GM18498 (cell line): ENCODE results near the gene CCDC93.
"Not testable (repeated sequence)": the region's sequence is repeated elsewhere in the genome, so short reads cannot be mapped to it uniquely, and the experiment has no call there.

Experiments used
- ATAC-seq: cut with Tn5 transposase; IDR thresholded peaks from one replicate; pipeline ENCODE4 v1.9.1; 2021; ENCODE audit warnings: mild to moderate bottlenecking, moderate library complexity; ENCODE audit not compliant: unreplicated experiment

Gene CCDC93

GRCh38 chr2:118047380-118047826 is 33.5 kb upstream of the CCDC93 start:
- ATAC-seq: no peak

DNA sequence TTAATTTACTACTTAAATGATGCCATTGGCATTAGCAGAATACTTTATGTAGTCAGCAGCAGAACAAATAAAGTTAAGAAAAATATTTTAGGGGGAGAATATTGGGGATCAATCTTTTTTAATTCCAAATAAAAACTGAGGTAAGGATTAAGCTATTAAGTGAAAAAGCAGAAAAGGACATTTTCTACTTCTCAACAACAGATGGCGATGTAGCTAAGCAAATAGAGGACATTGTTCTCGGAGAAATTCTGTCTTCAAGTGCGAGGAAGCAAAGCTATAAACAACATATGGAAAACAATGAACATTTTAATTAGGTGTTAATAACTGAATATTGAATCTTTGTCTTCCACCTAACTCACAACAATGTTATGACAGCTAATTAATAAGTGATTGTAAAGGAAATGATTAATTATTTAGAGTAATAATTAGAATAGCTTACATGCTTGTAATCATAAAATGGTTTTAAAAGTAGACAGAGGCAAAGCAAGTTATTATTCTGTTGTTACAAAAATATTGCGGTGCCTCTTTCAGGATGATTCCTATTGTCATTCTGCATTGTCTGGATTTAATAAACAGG is 32.9 kb upstream of the CCDC93 start:
- no peak for ATAC-seq

GRCh38 chr2:118045286-118045685 is 31.4 kb upstream of the CCDC93 start:
- ATAC-seq: no peak

- no peak for ATAC-seq
Observed at GRCh38 chr2:118044854-118045253, 31.0 kb upstream of the CCDC93 start.

- no peak for ATAC-seq
Observed at GRCh38 chr2:118044103-118044716, 30.3 kb upstream of the CCDC93 start.

DNA sequence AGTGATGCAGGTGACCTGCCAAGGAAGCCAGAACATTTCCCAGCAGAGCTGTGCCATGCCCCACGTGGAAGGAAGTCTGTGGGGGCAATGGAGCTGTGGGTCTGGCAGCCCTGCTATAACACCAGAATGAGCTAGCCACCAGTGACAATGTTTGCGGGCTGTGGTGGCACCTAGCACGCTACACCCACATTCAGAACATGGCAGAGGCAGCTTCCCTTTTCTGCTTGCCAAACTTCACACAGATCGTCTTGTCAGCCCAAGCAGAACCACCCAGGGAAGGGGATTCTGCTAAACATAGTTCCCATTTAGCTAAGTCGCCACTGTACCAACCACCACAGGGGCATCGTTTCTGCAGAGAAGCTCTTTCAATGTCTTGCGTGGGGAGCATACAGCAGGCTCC is 27.0 kb upstream of the CCDC93 start:
- ATAC-seq: no peak

GRCh38 chr2:118032169-118033013 is 18.5 kb upstream of the CCDC93 start:
- ATAC-seq: peak; percentile 89

DNA sequence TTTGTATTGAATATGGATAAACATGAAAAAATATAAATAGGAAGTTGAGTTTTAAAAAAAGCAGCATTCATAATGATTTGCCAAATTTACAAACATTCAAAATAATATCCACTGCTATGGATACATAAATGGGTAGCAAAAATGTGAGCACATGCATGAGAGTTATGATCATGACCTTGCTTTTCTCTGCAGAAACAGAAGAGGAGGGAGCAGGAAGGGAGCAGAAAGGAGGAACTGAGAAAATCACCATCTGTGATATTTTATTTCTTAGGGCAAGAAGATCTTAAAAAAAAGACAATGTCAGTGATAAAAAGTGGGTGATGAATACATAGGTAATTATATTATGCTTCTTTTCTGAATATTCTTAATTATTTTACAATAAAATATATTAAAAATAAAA is 17.7 kb upstream of the CCDC93 start:
- no peak for ATAC-seq

GRCh38 chr2:118029025-118029424 is 15.2 kb upstream of the CCDC93 start:
- ATAC-seq: no peak

DNA sequence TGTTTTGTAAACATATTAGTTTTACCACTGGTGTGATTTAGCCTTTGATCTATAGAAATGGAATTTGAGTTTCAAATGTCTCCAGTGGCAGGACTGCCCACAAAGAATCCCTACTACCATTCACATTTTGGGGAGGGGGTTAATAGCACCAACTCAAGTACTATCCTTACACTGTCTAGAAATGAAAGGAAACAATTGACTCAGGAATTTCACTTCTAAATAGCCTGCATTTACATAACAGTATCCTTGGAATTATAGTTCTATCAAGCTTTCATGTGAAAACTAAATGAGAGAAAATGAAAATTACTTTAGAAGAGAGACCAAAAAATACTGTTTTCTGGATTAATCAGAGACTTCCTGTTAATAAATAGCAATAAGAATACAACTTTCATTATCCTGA is 7.5 kb upstream of the CCDC93 start:
- no peak for ATAC-seq

DNA sequence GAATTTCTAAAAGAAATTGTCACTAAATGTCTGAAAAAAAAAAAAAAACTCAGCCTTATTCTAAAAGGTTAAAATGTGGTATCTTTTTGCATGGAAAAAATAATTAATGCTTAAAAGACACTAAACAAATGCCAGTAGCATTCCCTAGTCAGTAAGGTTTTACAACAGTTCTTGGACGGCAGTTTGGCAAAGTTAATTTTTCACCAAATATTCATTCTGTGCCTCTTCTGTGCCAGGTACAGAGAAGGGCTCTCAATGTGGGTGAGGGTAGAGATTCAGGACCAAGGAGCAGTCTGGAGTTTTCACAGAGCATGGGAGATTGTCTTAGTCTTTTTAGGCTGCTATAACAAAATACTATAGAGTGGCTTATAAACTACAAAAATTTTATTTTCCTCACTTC is 6.0 kb upstream of the CCDC93 start:
- no peak for ATAC-seq

DNA sequence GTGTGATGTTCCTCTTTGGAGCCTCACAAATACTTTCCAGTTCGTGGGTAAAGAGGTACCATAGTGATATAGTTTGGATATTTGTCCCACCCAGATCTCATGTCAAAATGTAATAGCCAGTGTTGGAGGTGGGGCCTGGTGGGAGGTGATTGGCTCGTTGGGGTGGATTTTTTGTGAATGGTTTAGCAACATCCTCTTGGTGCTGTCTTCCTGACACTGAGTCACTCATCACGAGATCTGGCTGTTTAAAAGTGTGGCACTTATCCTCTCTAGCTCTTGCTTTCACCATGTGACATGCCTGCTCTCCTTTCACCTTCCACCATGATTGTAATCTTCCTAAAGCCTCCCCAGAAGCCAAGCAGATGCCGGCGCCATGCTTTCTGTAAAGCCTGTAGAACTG is 3.0 kb upstream of the CCDC93 start:
- no peak for ATAC-seq

DNA sequence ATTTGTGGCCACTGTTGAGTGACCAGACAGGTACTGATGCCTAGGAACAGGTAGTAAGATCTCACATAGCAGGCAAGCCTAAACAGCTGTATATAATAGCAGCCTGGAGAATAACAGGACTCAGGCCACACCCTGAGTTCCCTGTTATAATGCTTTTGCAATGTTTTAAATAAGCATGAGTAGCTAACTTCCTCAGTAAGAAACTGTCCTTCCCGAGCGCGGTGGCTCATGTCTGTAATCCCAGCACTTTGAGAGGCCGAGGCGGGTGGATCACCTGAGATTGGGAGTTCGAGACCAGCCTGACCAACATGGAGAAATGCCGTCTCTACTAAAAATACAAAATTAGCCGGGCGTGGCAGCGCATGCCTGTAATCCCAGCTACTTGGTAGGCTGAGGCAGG is 1.9 kb upstream of the CCDC93 start:
- ATAC-seq: not testable (repeated sequence)

DNA sequence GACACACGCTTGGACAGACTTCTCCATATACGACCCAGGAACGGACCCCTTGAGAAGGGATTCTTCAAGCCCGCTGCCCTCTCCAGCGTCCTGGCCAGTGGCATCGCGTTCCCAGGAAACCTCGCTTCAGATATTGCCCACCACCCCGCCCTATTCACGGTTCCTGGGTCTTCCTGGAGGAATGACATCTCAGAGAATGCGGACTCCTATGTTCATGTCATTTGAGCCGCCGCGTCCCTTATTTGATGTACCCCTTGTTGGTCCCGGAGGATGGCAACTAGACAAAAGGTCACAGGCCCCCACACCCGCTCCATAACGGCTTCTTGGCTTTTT is 588 bp upstream of the CCDC93 start:
- ATAC-seq: no peak

DNA sequence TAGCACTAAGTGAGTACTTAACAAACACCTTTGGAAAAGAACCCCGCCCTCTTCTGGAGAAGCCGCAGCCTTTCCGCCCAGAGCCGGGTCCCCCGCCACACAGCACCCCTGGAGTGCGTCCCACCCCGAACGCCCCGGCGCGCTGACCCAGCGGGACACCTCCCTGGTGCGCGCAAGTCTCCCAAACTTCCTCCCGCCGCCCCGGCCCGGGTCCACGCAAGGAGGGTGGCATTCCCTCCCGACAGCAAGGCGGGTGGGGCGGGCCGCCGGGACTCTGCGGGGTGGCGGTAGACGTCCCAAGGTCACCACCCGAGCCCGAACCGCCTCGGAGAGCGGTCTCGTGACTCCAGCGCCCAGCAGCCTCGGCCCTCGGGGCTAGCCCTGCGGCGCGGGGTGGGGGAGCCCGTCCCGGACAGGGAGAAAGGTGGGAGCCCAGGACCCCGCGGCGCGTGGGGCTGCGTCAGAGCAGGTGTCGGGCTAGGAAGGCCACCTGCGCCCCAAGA is 598 bp downstream of the CCDC93 start:
- peak; percentile 36 for ATAC-seq

DNA sequence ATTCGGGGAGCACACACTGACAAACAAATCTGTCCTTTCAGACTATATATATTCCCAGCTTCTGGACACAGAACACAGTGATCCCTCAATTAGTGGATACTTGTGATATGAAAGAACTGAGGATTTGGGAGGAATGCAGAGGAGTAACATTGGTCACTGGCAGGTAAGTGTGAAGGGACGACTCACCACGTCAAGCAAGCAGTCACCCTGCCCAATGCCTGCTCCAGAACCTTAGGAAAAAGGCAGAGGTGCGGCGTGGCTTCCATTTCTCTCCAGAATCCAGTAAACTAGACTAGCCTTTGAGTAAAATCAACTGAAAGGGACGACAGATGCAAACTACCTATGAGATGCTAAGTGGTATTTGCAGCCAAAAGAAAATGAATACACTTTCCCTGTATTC is 1.1 kb downstream of the CCDC93 start:
- no peak for ATAC-seq

DNA sequence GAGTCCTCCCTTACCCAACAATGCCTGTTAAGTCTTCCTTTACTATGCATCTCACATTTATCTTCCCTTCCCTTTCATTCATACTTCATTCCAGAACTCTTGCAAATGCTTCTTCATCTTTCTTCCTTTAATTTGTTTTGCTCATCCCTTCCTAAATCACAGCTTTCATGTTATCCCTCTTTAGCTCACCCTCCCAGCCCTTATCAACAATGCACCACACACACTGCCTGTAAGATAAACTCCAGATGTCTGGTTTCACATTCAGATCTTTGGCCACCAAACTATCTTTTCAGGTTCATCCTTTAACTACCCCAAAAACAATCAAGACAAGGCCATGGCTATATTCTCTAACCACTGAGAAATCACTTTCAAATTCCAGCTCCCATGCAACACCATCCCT is 3.4 kb downstream of the CCDC93 start:
- no peak for ATAC-seq

DNA sequence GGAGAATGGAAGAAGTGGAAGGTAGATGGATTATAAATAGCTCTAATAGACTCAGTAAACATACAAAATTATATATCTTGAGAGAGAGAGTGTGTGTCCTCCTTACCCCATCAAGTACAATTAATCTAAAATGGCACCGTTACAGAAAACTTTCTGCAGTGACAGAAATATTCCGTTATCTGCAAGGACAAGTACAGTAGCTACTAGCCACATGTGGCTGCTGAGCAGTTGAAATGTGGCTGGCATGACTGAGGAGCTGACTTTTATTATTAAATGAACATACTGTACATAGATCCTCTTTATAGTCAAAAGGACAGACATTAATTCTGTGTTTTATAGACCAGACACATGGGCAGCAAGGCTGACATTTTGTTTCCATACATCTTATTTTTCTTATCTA is 7.0 kb downstream of the CCDC93 start:
- ATAC-seq: no peak

GRCh38 chr2:118006326-118006725 is 7.5 kb downstream of the CCDC93 start:
- ATAC-seq: no peak

- peak; percentile 95 for ATAC-seq
Observed at GRCh38 chr2:118003396-118003824, 10.5 kb downstream of the CCDC93 start.

DNA sequence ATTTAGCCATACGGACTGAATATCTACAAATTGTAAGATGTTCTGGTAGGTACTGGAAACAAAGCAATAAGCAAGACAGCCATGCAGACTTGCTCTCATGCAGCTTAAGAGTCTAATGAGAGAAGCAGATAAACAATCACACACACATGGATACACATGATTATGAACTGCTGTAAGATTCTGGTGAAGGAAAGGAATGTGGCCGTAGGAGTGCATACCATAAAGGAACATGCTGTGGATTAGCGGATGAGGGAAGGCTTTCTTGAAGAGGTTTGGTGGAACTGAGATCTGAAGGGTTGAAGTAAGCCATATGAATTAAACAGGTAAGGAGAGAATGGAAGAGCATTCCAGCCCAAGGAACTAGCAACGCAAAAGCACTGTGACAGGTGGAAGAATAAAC is 13.8 kb downstream of the CCDC93 start:
- no peak for ATAC-seq

DNA sequence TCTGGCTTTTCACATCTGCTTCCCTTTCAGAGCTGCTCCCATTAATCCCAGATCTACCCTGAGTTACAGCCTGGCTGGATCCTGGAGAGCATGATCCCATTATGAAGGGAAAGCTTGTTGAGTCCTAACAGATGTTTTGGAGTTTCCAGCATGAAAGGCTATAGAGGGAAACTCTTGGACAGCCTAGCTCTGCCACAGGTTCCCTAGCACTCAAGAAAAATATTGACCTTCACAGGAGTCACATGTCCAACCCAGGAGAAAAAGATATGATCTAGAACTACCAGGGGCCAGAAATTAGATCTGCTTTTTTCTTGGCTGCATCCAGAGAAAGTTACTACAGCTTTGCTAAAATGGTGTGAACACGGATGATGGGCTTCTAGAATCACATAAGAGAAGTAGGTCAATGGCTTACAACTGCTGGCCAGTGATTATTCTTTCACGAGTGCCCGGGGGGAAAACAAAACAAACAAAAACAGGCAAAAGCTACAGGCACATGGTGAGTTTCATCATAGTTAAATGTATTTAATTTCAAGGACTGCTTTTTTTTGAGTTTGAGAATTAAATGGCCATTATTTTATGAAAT is 15.9 kb downstream of the CCDC93 start:
- ATAC-seq: no peak
